Measurements from ENCODE around the gene CENPE. TPM values are rescaled to one million over a fixed set of nuclear protein-coding genes. Genes with fewer than 3 reads are reported as not detected.

CENPE gene
- total RNA-seq, 1 experiment from 2014 or later: 38.1 TPM

DNA sequence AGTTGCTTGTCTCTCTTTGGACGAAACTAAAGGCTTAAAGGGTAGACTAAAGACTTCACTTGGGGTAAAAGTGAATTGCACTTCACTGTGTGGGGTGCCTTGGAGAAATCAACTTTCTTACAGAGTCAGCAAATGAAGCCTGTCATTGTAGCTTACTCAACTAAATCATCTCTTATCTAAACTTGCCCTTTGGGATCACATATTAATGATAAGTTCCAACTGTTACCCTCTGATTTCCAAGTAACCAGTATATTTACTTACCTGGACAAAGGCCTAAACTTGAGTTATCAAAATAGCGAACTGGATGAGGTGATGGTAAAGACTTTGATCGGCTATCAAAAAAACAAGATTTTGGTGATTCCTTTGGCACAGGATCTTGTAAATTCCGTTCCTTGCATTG, 89.6 kb downstream of the CENPE start:
- Histone ChIP-seq H4K8ac (replicated peaks; ENCODE audit: insufficient read length, low read depth, low read length) (no peak overlapping the region), H2BK12ac (ENCODE audit: insufficient read length, low read depth, low read length) (no peak overlapping the region), H3K9ac (ENCODE audit: extremely low read depth, insufficient read length, low read length) (no peak overlapping the region), H3K4ac (ENCODE audit: low read depth, low read length) (no peak overlapping the region), H3K27ac (ENCODE audit: insufficient read length, low read depth, low read length) (no peak overlapping the region), H4K20me1 (ENCODE audit: control insufficient read depth, insufficient read depth, insufficient read length) (no peaks in the 10 kb centered on the region), H3K23me2 (ENCODE audit: insufficient read length, low read depth, low read length, poor library complexity, severe bottlenecking) (no peaks in the 10 kb centered on the region), H3K79me2 (ENCODE audit: insufficient read depth, low read length) (no peaks in the 10 kb centered on the region), H2AFZ (ENCODE audit: low read length) (no peak overlapping the region), H2BK20ac (ENCODE audit: low read depth, low read length, poor library complexity, severe bottlenecking) (no peak overlapping the region), H3T11ph (ENCODE audit: low read length) (no peak overlapping the region), H3K4me2 (ENCODE audit: insufficient read depth, insufficient read length, low read length) (no peak overlapping the region), H2BK15ac (ENCODE audit: low read depth, low read length) (no peak overlapping the region), H3K79me1 (ENCODE audit: insufficient read depth, low read depth, low read length, poor library complexity, severe bottlenecking) (no peaks in the 10 kb centered on the region), H2AK5ac (ENCODE audit: insufficient read length, low read length) (no peak overlapping the region), H3K14ac (ENCODE audit: insufficient read depth, low read length) (no peak overlapping the region), H3K27me3 (ENCODE audit: insufficient read depth, low read length) (no peaks in the 10 kb centered on the region), H4K5ac (ENCODE audit: insufficient read length, low read depth, low read length) (no peak overlapping the region), H3K9me3 (ENCODE audit: control insufficient read depth, low read depth, low read length) (no peaks in the 10 kb centered on the region), H3K18ac (ENCODE audit: insufficient read length, low read depth, low read length) (no peak overlapping the region), H3K23ac (ENCODE audit: insufficient read length, low read depth, low read length) (no peak overlapping the region), H3K4me1 (ENCODE audit: insufficient read depth, low read length) (no peaks in the 10 kb centered on the region), H2BK120ac (ENCODE audit: low read depth, low read length, poor library complexity, severe bottlenecking) (no peak overlapping the region), H3K56ac (ENCODE audit: insufficient read length, low read depth, low read length) (no peak overlapping the region), H4K91ac (ENCODE audit: insufficient read length, low read depth, low read length) (no peak overlapping the region), H2BK5ac (ENCODE audit: insufficient read length, low read length) (no peak overlapping the region)
- no peak for DNase-seq
- Mint-ChIP-seq H3K4me1 (no peaks in the 10 kb centered on the region), H3K4me3 (no peak overlapping the region), H3K27me3 (ENCODE audit: low read depth) (no peaks in the 10 kb centered on the region), H3K9me3 (no peaks in the 10 kb centered on the region), H3K27ac (no peak overlapping the region), H3K36me3 (ENCODE audit: insufficient read depth in 1 of 3, low read depth in 3 of 3) (peaks cover 18 to 50% (median 45%) of the 10 kb centered on the region in 3 experiments; a peak in 6 of 7 replicates)
- TF ChIP-seq, protein P1, sequence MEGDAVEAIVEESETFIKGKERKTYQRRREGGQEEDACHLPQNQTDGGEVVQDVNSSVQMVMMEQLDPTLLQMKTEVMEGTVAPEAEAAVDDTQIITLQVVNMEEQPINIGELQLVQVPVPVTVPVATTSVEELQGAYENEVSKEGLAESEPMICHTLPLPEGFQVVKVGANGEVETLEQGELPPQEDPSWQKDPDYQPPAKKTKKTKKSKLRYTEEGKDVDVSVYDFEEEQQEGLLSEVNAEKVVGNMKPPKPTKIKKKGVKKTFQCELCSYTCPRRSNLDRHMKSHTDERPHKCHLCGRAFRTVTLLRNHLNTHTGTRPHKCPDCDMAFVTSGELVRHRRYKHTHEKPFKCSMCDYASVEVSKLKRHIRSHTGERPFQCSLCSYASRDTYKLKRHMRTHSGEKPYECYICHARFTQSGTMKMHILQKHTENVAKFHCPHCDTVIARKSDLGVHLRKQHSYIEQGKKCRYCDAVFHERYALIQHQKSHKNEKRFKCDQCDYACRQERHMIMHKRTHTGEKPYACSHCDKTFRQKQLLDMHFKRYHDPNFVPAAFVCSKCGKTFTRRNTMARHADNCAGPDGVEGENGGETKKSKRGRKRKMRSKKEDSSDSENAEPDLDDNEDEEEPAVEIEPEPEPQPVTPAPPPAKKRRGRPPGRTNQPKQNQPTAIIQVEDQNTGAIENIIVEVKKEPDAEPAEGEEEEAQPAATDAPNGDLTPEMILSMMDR (conservative IDR thresholded peaks at IDR 0.05): no peak
- WGBS (ENCODE audit: extremely low coverage, insufficient read length, low lambda C conversion rate): no CpG with 5 or more reads among the region's 4 CpGs

Data from H9 (cell line).